HG02840 (cell line): ENCODE data around the gene AQR.

Experiments used
- ATAC-seq: cut with Tn5 transposase; IDR thresholded peaks from one replicate; pipeline ENCODE4 v1.9.1; 2021; ENCODE audit warnings: mild to moderate bottlenecking, moderate library complexity, moderate number of reproducible peaks; ENCODE audit not compliant: unreplicated experiment, low FRiP score

Gene AQR

DNA sequence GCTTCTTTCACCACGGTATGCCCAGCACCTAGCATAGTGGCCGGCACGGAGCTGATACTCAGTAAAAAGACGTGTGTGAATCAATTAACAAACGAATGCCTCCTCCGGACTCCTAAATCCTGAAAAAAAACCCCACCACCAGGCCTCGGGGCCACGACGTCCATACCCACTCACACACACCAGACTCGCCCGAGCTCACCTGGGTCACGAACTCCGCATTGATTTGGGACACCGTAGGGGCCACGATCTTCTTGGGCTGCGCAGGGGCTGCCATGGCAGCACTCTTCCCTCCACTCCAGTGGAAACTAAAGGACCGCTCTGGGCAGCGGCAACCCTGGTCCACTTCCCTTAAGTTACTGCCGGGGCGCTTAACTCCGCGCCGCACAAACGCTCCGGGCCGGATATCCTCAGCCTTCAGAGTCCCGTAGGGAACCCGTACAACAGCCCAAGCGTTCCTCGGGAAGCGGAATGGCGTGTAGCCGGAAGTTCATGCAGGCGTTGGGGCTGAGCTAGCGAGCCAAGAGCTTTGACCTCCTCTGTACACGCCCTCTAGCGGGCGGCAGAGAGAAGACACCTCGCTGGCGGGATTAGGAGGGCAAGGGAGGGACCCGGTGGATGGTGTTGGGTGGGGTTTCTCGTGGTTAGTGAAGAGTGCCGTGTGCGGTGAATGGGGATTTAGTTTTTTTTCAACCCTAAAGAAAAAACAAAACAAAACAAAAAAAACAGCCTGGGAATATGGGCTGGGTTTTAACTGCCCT, at the start of gene AQR:
TSS of gene AQR (minus strand) at position 403 of the 758 bp plus-strand sequence. CDS start at position 274, 129 bp downstream.
- peak; percentile 99 for ATAC-seq

- ATAC-seq, result no peak
Measured at GRCh38 chr15:35014241-35014640, 44.7 kb upstream of the AQR start.

GRCh38 chr15:35013370-35013769, 43.8 kb upstream of the AQR start:
- ATAC-seq, result no peak

DNA sequence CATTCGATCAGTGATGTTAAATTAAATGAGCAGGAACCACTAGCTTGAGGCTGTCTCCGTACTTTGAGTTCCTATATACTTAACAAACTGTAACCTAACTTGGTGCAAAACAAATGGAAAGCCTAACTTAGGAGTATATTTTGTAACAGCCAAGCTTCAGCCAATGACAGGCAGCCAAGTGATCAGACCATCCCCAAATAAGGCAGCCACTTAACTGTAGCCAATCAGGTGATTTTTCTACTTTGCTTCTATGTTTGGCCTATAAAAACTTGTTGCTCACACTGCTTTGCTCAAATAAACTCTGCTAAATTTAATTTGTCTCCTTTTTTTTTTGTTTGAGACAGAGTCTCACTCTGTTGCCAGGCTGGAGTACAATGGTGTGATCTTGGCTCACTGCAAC, 37.9 kb upstream of the AQR start:
- ATAC-seq, result no peak

DNA sequence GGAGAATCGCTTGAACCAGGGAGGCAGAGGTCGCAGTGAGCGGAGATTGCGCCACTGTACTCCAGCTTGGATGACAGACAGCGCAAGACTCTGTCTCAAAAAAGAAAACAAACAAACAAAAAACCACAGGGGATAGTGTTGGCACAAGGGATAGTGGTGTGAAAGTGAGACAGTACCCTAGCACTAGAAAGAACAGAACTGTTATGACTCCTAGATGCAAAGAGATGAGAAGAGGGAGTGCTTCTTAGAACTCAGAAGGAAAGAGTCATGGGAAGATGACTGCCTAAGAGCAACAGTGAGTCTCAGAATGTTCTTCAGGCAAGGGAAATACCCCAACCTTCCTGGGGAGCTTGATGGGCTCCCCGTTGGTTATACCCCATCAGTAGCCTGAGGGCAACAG, 36.4 kb upstream of the AQR start:
- no peak for ATAC-seq

DNA sequence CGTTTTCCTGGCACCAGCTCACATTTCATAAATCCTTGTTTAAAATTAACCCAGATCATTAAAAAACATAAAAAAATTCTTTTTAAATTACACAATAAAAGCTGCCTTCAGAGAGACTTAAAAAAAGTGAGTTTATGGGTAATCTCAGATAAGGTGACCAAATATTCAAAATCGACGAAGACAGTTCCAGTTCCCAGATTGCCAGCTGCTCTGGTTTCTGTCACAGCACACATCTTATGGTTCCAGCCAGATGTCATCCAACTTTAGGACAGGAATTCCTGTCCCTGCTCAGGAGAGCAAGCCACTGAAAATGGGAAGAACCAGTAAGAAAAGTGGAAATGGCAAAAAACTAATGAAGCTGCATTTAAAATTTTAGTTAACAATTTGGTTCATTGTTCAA, 34.4 kb upstream of the AQR start:
- ATAC-seq, result no peak

- no peak for ATAC-seq
Measured at GRCh38 chr15:35000511-35000910, 31.0 kb upstream of the AQR start.

- no peak for ATAC-seq
Measured at GRCh38 chr15:34999906-35000305, 30.4 kb upstream of the AQR start.

- no peak for ATAC-seq
Measured at GRCh38 chr15:34994925-34995324, 25.4 kb upstream of the AQR start.

GRCh38 chr15:34993877-34994276, 24.3 kb upstream of the AQR start:
- peak; percentile 91 for ATAC-seq

GRCh38 chr15:34993412-34993811, 23.9 kb upstream of the AQR start:
- no peak for ATAC-seq

DNA sequence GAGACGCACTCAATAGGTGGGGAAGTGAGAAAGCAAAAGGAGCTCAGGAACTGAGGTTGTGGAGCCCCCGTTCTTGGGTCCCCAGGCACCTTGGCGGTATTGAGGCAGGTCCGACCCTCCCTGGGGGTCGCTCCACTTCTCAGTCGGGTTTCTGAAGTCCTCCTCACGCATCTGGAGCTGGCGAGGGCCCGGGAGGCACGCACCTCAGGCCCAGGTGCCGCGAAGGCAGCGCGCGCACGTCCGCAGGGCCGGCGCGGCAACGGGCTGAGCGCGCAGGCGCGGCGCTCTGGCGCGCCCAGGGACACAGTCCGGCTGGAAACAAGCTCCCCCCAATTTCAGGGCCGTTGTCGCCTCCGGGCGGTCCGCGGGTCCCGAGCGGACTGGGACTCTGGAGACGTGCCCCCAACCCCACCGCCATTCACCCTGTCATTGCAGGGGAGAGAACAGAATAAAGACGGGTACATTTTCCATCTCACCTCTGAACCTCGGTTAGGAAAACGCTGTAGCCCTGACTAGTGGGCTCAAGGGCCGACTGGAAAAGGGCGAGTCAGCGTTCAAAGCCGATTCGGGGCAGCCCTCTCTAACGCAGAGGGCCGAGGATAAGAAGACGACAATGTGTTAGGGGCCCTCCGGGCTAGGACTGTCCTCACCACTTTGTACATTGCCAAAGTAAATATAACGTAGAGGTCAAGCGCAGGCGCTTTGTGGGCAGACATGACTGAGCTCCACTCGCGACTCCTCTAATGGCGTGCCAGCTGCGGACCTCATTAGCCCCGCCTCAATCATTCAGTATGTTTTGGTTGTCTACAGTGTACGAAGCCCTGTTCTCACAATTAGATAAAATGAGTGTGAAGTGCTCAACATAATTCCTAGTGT, 18.7 kb upstream of the AQR start, which contains the start of gene ZNF770:
TSS of gene ZNF770 (minus strand) at position 261 of the 876 bp plus-strand sequence. CDS start 4,853 bp downstream, outside the sequence.
- ATAC-seq, result peak; percentile 85

DNA sequence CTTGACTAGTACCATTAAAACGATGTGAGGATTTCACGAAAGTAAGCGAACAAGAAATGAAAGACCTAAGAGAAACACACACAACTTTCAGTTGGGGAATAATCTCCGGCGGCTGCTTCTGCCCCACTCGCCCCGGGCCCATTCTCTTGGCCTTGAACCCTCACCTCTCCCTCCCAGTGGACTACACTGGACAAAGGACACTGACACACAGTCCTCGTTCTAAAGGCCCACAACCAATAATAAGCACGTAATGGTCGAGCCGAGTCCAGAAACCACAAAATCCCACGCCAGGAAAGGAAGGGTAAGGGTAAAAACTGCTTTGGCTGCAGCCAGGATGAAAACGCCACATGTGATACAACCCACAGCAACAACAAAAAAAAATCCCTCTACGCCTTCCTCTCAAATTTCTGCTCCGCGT, 18.1 kb upstream of the AQR start:
- ATAC-seq, result no peak

DNA sequence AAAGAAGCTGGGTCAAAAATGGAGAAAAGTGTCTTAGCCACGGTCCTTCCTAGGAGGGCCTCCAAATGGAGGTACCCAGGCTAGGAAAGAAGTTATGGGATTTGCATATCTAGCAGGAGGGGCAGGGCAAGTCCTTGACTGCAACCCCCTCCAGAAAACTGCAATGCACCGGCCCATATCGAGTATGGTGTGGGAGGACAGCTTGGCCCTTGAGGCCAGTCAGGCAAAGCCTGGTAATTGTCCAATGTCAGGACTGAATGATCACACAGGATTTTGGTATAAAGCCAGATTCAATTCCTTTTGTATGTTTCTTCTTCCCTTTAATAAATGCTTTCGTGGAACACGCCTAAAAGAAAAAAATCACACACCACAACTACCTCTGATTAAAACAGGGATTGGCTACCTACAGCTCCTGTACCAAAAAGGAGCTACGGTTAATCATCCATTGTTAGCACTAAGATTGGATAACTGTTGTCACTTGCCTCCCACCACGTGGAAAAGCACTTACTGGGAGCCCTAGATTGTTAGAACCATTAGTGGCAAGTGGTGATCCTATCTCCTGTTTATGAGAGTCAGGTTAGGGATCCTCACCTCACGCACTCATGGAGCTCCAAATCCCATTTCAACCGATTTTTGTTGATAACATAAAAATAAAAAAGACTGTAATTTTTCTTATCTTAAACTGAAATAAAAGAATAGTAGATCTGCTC, 17.4 kb upstream of the AQR start:
- no peak for ATAC-seq

DNA sequence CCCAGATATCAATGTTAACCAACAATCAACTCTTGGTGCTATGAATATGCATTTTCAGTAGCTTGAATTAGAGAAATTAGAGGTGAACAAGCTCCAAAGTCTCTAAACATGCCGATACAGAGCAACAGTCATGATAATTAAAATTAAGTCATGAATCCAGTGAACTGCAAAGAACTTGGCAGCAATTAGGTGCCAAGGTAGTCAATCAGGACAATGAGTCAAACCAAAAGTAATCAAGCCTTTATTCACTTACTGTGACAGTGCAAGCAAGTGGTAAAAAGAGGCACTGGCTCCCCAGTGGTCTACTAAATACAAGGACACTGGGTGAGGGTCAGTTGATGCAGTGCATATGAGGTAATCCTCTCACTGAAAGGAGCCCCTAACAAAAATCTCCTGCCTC, 16.8 kb upstream of the AQR start:
- ATAC-seq, result no peak

GRCh38 chr15:34984889-34985630, 15.5 kb upstream of the AQR start:
- no peak for ATAC-seq

DNA sequence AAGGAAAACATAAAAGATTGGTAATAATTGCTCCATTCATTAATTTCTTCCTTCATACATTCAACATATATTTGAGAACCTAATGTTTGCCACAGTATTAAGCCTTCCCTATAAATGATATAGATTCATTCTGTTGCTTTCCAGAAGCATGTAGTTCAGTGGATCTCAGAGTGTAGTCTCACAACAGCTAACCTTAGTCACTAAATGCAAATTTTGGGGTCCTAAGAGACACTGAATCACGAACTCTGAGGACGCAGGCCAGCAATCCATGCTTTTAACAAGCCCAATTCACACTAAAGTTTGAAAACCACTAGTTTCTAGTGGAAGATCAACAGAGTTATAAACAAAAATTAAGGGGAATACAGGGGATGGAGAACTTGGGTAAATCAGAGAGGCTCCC, 7.2 kb upstream of the AQR start:
- no peak for ATAC-seq

DNA sequence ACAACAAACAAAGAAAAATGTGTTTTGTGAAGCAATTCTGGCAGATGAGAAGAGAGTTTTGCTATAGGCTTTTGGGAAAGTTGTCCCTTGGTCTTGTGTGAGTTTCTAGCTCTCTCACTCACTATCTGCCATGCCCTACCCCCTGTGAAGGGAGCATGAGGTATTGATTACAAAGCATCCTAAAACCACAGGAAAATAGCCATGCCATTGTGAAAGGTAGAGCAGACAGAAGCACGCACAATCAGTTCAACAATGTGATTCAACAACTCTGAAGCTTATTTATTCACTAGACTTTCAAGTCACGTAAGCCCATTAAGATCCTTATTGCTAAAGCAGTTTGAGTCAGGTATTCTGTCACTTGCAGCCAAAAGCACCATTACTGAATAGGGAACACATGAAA, 6.5 kb upstream of the AQR start:
- no peak for ATAC-seq

- ATAC-seq, result no peak
Measured at GRCh38 chr15:34973512-34973911, 4.0 kb upstream of the AQR start.

DNA sequence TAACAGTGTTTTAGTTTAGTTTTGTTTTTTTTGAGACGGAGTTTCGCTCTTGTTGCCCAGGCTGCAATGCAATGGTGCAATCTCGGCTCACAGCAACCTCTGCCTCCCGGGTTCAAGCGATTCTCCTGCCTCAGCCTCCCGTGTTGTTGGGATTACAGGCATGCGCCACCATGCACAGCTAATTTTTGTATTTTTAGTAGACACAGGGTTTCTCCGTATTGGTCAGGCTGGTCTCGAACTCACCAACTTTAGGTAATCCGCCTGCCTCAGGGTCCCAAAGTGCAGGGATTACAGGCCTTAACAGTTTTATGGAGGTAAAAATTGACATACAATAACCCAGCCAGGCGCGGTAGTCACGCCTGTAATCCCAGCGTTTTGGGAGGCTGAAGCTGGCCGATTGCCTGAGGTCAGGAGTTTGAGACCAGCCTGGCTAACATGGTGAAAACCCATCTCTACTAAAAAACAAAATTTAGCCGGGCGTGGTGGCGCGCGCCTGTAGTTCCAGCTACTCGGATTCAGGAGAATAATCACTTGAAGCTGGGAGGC, 629 bp upstream of the AQR start:
- peak; percentile 3 for ATAC-seq
